ENCODE data around the gene RPP25L. TPM values are rescaled to one million over a fixed set of nuclear protein-coding genes. Genes with fewer than 3 reads are reported as not detected.

RPP25L gene
- total and polyA plus RNA-seq, 9 of the 15 experiments (the other 6 are each of a cell fraction or from before 2014, with no cell fraction given) = 16.3 to 43.7 (median 29.0) TPM

- H3K79me2 ChIP-seq (ENCODE audit: control insufficient read depth, insufficient read depth, low read length) = no peaks in the 10 kb centered on the region
- no peaks in the 10 kb centered on the region for H3K9me1 ChIP-seq (ENCODE audit: control insufficient read depth, insufficient read depth, low read length)
- no TSS peak for BruUV-seq (replicated peaks)
- peaks cover 10% of the 10 kb centered on the region; the same call in 1 of the 2 replicates for H4K20me1 ChIP-seq (replicated peaks; ENCODE audit: control insufficient read depth, insufficient read depth, low read length)
- POLR2A ChIA-PET = interaction anchor here (0.5 to 1.0 kb wide), 2 partner anchors 28 to 193 kb away, joined by 3 read pairs; no protein-coding TSS in a partner anchor
- intact Hi-C loops (cut with micrococcal nuclease) (loop anchor here (1.0 kb wide), 1 partner anchor 55 kb away; no protein-coding TSS in a partner anchor), in situ Hi-C loops (cut with MboI) (loop anchor here (10.0 kb wide), 1 partner anchor 199 kb away; no protein-coding TSS in a partner anchor)
- CTCF ChIA-PET (ENCODE audit: low intra/inter-chr PET ratio) = interaction anchor here (0.6 to 0.7 kb wide), 2 partner anchors 12 to 1499 kb away, joined by 4 read pairs; no protein-coding TSS in a partner anchor
- no peaks in the 10 kb centered on the region for H3K36me3 ChIP-seq (ENCODE audit: control insufficient read depth, insufficient read depth, low read length)
- peaks cover 0 to 7% of the 10 kb centered on the region in 2 experiments; a peak in 2 of 5 replicates for H3K4me1 ChIP-seq (replicated peaks in 1 of 2; ENCODE audit: control insufficient read depth in 2 of 2, insufficient read depth in 2 of 2, low read length in 2 of 2)
- peak; percentile 90 for FAIRE-seq
- H3K27me3 ChIP-seq (ENCODE audit: control insufficient read depth in 2 of 2, insufficient read depth in 2 of 2, low read length in 2 of 2) = no peaks in the 10 kb centered on the region
- 25% methylated on average over 4 of the region's 4 CpGs for WGBS (ENCODE audit: insufficient coverage, low coverage, missing lambda C conversion rate)
- ATAC-seq = peak; percentile 93
- H3K9me3 ChIP-seq (replicated peaks; ENCODE audit: control insufficient read depth, insufficient read depth, low read depth, low read length) = no peaks in the 10 kb centered on the region
- H3K4me2 ChIP-seq (ENCODE audit: insufficient read depth, low read length) = no peak overlapping the region
- peak; percentile 75 to 81 (median 78) for DNase-seq (ENCODE audit: extremely low read depth in 1 of 4, low spot score in 3 of 4)
- H3K4me3 ChIP-seq = no peak overlapping the region
- no peak overlapping the region for H3K27ac ChIP-seq (ENCODE audit: extremely low read depth, low read depth, low read length)
- H2AFZ ChIP-seq (ENCODE audit: low read depth, low read length) = no peak overlapping the region
- no peak overlapping the region for H3K9ac ChIP-seq (ENCODE audit: insufficient read depth in 1 of 2, low read depth in 2 of 2, low read length in 2 of 2)
- TF ChIP-seq TEAD2 (tag; IDR thresholded peaks at IDR 0.05) (no peak), CREB1 (IDR thresholded peaks at IDR 0.05) (no peak), CREB1 (CRISPR knock-in tag; IDR thresholded peaks at IDR 0.05) (no peak), XRCC5 (IDR thresholded peaks at IDR 0.05; ENCODE audit: low read depth, low read length) (0 out of 2 replicates have a peak, but pooled peaks have one; percentile 57), ZNF644 (tag; IDR thresholded peaks at IDR 0.05; ENCODE audit: low read depth) (no peak), PRMT5 (CRISPR knock-in tag; IDR thresholded peaks at IDR 0.05) (no peak), DEAF1 (CRISPR knock-in tag; IDR thresholded peaks at IDR 0.05) (peak; percentile 48), CBX3 (IDR thresholded peaks at IDR 0.05; ENCODE audit: borderline replicate concordance in 1 of 2, low read length in 2 of 2) (no peak)
- TF ChIP-seq, protein P1, sequence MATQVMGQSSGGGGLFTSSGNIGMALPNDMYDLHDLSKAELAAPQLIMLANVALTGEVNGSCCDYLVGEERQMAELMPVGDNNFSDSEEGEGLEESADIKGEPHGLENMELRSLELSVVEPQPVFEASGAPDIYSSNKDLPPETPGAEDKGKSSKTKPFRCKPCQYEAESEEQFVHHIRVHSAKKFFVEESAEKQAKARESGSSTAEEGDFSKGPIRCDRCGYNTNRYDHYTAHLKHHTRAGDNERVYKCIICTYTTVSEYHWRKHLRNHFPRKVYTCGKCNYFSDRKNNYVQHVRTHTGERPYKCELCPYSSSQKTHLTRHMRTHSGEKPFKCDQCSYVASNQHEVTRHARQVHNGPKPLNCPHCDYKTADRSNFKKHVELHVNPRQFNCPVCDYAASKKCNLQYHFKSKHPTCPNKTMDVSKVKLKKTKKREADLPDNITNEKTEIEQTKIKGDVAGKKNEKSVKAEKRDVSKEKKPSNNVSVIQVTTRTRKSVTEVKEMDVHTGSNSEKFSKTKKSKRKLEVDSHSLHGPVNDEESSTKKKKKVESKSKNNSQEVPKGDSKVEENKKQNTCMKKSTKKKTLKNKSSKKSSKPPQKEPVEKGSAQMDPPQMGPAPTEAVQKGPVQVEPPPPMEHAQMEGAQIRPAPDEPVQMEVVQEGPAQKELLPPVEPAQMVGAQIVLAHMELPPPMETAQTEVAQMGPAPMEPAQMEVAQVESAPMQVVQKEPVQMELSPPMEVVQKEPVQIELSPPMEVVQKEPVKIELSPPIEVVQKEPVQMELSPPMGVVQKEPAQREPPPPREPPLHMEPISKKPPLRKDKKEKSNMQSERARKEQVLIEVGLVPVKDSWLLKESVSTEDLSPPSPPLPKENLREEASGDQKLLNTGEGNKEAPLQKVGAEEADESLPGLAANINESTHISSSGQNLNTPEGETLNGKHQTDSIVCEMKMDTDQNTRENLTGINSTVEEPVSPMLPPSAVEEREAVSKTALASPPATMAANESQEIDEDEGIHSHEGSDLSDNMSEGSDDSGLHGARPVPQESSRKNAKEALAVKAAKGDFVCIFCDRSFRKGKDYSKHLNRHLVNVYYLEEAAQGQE (IDR thresholded peaks at IDR 0.05; ENCODE audit: borderline replicate concordance) = peak; percentile 50
- TF ChIP-seq, protein P1 (CRISPR knock-in tag; IDR thresholded peaks at IDR 0.05; ENCODE audit: low read depth) = no peak
- TF ChIP-seq, protein P2, sequence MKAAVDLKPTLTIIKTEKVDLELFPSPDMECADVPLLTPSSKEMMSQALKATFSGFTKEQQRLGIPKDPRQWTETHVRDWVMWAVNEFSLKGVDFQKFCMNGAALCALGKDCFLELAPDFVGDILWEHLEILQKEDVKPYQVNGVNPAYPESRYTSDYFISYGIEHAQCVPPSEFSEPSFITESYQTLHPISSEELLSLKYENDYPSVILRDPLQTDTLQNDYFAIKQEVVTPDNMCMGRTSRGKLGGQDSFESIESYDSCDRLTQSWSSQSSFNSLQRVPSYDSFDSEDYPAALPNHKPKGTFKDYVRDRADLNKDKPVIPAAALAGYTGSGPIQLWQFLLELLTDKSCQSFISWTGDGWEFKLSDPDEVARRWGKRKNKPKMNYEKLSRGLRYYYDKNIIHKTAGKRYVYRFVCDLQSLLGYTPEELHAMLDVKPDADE (conservative IDR thresholded peaks at IDR 0.05; ENCODE audit: control insufficient read depth, low read depth, low read length) = no peak
These were observed 8.2 kb downstream of the RPP25L start for GRCh38 chr9:34603610-34604231.

Data from K562 (cell line).